Tibial artery (tissue), 4 donors: Measurements from ENCODE around the gene SMC3.

ENCODE experiments used
- DNase-seq, 2 donors: peaks; one replicate each; pipeline ENCODE4 v3.0.0-alpha.2; 2019
- H3K27ac ChIP-seq, 2 donors: fragments of 200-600 bp; sonication (generic) in 1 of 2; 1 replicate in 1 of 2; 2 replicates in 1 of 2; pipeline ENCODE4 v1.5.1; 2018 to 2019; ENCODE audit warnings: mild to moderate bottlenecking in 1 of 2
- H3K27me3 ChIP-seq, 2 donors: fragments of 200-600 bp; sonication (generic) in 1 of 2; one replicate each; pipeline versions ENCODE4 v1.5.1 to v1.6.0; 2016 to 2019
- H3K36me3 ChIP-seq, 3 donors: fragments of 200-600 bp; sonication (generic) in 2 of 3; one replicate each; pipeline ENCODE4 v1.5.1; 2016 to 2019; ENCODE audit warnings: mild to moderate bottlenecking in 2 of 3
- H3K4me1 ChIP-seq, 4 donors: fragments of 200-600 bp; sonication (generic) in 2 of 4; 1 replicate in 3 of 4; 2 replicates in 1 of 4; pipeline ENCODE4 v1.5.1; 2016 to 2019
- H3K4me3 ChIP-seq, 2 donors: fragments of 200-600 bp; sonication (generic) in 1 of 2; 1 replicate in 1 of 2; 2 replicates in 1 of 2; pipeline ENCODE4 v1.5.1; 2018 to 2019; ENCODE audit warnings: mild to moderate bottlenecking in 2 of 2
- H3K9me3 ChIP-seq, 3 donors: fragments of 200-600 bp; sonication (generic) in 1 of 3; one replicate each; pipeline ENCODE4 v1.5.1; 2016 to 2019
- intact Hi-C: fragments of 100-400 bp; cut with DNase I; formaldehyde crosslinking; loops from one replicate; pipeline ENCODE4 v1.15.0; 2023; ENCODE audit warnings: low total_unique reads
- TF ChIP-seq, protein P1 (sequence below), 2 experiments: fragments of 200-600 bp in 1 of 2; fragments of 450-650 bp in 1 of 2; IDR thresholded peaks; one replicate each; pipeline ENCODE4 v1.5.1; 2017 to 2019; ENCODE audit warnings: antibody characterized with exemption in 2 of 2, mild to moderate bottlenecking in 1 of 2, moderate library complexity in 1 of 2

Gene SMC3

DNA sequence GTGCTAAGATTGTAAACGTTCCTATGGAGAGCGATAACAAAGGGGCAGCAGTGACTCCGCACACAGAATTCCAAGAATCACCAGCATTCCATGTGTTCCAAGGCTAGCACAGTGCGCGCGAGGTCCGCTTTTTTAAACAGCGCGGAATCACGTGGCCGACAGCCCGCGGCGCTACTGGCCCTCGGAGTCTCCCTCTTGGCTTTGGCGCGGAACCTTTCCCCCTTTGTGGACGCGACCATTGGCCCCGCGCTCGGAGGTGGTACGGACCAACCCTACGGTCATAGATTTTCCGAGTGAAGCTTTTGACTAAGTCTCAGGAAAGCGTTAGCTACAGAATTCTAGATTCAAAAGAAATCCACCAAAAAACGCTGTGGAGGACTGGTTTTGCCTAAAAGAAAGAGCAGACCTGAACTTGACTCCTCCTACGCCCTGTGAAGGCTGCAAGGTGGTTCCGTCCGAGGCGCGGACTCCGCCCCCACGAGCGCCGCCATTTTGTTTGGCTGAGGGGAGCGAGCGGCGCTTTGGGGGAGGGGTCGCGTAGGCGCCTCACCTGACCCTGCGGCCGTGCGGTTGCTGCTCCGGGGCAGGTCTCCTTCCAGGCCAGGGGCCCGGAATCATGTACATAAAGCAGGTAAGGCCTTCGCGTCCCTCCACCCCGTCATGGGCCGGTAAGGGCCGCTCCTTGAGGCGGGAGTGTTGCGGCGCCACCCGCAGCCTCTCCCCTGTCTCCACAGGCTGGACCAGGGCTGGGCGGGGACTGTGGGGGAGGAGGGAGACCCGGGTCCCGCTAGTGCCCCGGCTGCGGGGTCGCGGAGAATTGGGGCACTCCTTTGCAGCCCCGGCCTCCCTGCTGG lies at the start of gene SMC3:
TSS of gene SMC3 (plus strand) at position 495 of the 854 bp plus-strand sequence. CDS start at position 617, 122 bp downstream.
- H3K4me1 ChIP-seq = peaks cover 0 to 45% (median 23%) of the 10 kb centered on the region in 4 donors
- intact Hi-C loops = no loop called here

DNA sequence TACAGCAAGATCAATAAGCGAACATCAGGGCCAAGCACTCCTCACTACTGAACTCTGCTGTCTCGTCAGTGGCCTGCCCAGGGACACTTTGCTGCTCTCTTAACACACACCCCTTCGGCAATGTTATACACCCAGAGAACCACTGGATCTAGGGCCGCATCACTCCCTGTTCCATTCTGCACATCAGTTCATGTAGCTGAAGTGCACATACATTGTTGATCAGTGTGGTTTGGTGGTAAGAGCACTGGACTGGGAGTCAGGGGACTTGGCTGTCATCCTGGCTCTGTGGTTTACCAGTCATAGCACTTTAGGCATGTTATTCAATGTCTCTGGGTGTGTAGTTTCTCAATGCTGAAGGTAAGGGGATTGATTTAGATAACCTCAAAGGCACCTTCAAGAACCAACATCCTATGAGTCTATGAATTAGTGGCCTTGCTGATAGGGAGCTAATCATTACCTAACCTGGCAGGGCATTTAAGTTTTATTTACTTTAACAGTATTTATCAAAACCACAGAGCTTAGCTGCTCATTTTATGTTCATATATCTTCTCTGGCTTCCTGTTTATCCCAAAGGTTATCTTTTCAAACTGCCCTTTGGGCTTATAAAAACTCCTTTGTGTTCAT lies 45.0 kb upstream of the SMC3 start:
- TF ChIP-seq, protein P1, sequence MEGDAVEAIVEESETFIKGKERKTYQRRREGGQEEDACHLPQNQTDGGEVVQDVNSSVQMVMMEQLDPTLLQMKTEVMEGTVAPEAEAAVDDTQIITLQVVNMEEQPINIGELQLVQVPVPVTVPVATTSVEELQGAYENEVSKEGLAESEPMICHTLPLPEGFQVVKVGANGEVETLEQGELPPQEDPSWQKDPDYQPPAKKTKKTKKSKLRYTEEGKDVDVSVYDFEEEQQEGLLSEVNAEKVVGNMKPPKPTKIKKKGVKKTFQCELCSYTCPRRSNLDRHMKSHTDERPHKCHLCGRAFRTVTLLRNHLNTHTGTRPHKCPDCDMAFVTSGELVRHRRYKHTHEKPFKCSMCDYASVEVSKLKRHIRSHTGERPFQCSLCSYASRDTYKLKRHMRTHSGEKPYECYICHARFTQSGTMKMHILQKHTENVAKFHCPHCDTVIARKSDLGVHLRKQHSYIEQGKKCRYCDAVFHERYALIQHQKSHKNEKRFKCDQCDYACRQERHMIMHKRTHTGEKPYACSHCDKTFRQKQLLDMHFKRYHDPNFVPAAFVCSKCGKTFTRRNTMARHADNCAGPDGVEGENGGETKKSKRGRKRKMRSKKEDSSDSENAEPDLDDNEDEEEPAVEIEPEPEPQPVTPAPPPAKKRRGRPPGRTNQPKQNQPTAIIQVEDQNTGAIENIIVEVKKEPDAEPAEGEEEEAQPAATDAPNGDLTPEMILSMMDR (IDR thresholded peaks at IDR 0.05) = no peak
- H3K27ac ChIP-seq = no peak overlapping the region

More for the DNA sequence above, at the start of gene SMC3:
- Histone ChIP-seq H3K4me3 (peak within 1 kb of the TSS; percentile 95 to 98), H3K36me3 (no peaks in the 10 kb centered on the region), H3K27me3 (peaks cover 0 to 7% of the 10 kb centered on the region in 2 donors), H3K27ac (peak within 1 kb of the TSS; percentile 88 to 92), H3K9me3 (no peaks in the 10 kb centered on the region)
- peak; percentile 90 to 93 for DNase-seq
- TF ChIP-seq, protein P1 (IDR thresholded peaks at IDR 0.05) = no peak

DNA sequence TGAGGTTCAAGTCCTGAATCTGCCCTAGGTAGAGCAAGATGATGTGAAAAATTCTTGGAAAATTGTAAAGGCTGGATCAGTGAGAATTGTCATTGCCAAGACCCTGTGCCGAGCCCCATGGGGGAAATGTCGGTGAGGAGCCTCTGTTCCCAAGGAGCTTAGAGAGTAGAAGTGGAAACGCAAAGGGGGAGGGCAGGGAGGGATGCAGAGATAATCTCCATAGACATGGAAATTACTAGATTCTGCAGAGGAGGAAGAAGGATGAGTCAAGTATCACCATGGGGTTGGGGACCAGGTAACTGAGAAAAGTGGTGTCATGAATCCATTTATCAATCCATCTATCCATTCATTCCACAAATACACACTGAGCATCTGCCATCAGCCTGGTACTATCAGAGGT lies 43.8 kb upstream of the SMC3 start:
- Histone ChIP-seq H3K27ac (no peak overlapping the region), H3K4me1 (peaks cover 0 to 6% (median 1%) of the 10 kb centered on the region in 4 donors), H3K4me3 (no peak overlapping the region), H3K9me3 (no peaks in the 10 kb centered on the region), H3K27me3 (peaks cover 0 to 6% of the 10 kb centered on the region in 2 donors), H3K36me3 (no peaks in the 10 kb centered on the region)
- TF ChIP-seq, protein P1 (IDR thresholded peaks at IDR 0.05) = no peak
- DNase-seq = no peak
- intact Hi-C loops = no loop called here

More for the DNA sequence above, 45.0 kb upstream of the SMC3 start:
- no peaks in the 10 kb centered on the region for H3K4me1 ChIP-seq
- no peaks in the 10 kb centered on the region for H3K9me3 ChIP-seq
- H3K4me3 ChIP-seq = no peak overlapping the region
- H3K27me3 ChIP-seq = no peaks in the 10 kb centered on the region
- no peak for DNase-seq
- intact Hi-C loops = no loop called here
- no peaks in the 10 kb centered on the region for H3K36me3 ChIP-seq

DNA sequence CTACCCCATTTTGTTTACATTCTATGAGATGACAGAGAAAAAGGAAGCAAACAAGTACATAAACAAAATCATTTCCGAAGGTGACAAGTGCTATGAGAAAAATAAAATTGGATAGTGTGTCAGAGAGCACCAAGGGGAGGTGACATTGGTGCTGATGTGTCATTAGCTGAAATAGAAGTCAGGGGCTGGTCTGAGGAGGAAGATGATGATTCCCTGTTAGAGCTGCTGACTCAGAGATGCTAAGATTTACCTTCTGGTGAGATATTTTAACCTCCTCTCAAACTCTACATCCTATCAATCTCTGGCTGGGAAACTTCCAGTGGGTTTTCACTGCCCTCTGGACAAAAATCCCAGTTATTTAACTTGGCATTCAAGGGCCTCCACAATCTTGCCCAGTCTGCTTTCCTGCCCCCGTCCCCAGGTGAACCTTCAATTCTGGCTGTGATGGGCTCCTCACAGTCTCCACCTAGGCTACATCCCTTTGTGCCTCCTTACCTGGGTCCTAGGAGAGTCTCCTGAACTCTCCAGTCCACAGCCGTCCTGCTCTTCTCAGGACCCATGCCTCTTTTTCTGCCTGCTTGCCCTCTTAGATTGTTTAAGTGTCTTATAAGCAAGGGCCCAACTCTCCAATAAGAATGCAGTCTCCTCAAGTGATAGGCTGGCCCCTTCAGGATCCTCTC lies 43.2 kb upstream of the SMC3 start:
- no peaks in the 10 kb centered on the region for H3K9me3 ChIP-seq
- H3K27me3 ChIP-seq = peaks cover 0 to 6% of the 10 kb centered on the region in 2 donors
- no peak for DNase-seq
- H3K36me3 ChIP-seq = no peaks in the 10 kb centered on the region
- intact Hi-C loops = no loop called here
- TF ChIP-seq, protein P1 (IDR thresholded peaks at IDR 0.05) = no peak
- H3K27ac ChIP-seq = no peak overlapping the region
- peaks cover 0 to 6% (median 1%) of the 10 kb centered on the region in 4 donors for H3K4me1 ChIP-seq
- H3K4me3 ChIP-seq = no peak overlapping the region

DNA sequence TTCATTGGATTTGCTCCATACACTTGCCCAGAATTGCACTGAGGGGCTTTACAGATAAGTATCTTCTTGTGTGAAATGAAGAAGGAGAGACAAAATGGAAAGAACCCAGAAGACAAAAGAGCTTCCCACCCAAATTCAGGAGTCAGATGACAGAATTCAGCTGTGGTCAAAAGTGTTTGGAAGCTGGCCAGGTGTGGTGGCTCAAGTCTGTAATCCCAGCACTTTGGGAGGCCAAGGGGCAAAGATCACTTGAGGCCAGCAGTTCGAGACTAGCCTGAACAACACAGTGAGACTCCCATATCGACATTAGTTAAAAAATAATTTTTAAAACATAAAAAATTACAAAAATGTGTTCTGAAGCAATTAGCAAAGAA lies 42.6 kb upstream of the SMC3 start:
- no peaks in the 10 kb centered on the region for H3K36me3 ChIP-seq
- H3K4me1 ChIP-seq = peaks cover 0 to 7% (median 1%) of the 10 kb centered on the region in 4 donors
- peaks cover 0 to 9% of the 10 kb centered on the region in 2 donors for H3K27me3 ChIP-seq
- H3K27ac ChIP-seq = no peak overlapping the region
- TF ChIP-seq, protein P1 (IDR thresholded peaks at IDR 0.05) = no peak
- DNase-seq = no peak
- no peak overlapping the region for H3K4me3 ChIP-seq
- intact Hi-C loops = no loop called here
- no peaks in the 10 kb centered on the region for H3K9me3 ChIP-seq
